Activated CD4-positive, alpha-beta T cell treated with anti-CD3 and anti-CD28 coated beads, Interleukin-2, Interleukin-6, amounts not matched to agents 100 ng/mL and 50 ng/mL, durations not matched to agents 16 hours and 8 hours (primary cell): ENCODE measurements around the gene MB21D2.
A peak's percentile ranks its signal among the peaks of the same experiment; 100 is the strongest.

Source experiments
- DNase-seq: peaks from one replicate; pipeline ENCODE4 v3.0.0-alpha.2; 2020

MB21D2 gene

GRCh38 chr3:192890347-192891335 is 27.0 kb downstream of the MB21D2 start:
- no peak for DNase-seq

DNA sequence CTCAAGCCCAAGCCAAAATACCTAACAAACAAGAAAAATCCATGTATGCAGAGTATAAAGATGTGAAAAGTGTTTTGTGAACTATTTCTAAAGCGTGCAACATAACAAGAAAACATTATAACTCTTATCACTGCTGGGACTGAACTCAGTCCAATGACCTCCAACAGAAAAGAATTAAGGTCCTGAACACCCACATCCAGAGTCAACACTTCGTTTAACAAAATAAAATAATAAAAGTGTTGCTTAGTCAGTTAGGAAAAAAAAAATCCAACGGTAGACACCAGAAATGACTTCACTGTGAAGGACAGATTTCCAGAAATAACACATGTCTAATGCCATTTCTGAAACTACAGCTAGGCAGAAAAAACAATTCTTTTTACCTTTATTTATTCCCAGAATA is 28.0 kb downstream of the MB21D2 start:
- DNase-seq: no peak

DNA sequence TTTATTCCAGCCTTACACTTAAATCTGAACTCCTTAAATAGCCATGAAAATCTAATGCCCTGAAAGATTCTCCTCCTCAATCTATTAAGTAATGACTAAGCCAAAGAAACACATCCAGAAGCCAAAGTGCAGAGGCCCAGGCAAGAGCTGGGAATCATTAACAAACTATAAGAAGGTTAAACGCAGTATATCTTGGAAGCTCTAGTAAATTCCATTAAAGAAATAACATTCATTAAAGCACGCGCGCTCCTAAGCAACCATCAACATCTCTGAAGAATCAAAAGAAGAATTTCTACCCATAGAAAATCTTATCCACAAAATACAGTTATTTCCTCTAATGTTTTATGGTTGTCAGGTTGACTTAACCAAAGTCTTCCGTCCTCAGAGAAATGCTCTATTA is 29.5 kb downstream of the MB21D2 start:
- no peak for DNase-seq

DNA sequence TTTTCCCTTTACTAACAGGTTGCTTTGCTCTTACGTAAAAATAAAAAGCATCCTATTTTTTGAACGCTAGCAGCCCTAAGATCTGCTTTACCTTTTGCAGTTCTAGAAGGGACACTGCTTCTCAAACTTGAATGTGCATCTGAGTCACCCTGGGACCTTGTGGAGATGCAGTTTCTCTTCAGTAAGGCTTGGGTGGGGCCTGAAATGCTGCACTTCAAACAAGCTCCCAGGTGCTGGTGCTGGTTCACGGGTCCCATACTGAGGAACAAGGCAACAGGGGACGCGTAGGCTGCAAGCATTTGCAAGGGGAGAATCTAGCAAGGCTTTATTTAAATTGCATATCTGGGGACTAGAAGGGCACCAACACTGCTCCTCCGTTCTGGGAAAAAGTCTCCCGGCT is 30.0 kb downstream of the MB21D2 start:
- peak; percentile 55 for DNase-seq

- peak; percentile 67 for DNase-seq
Observed at GRCh38 chr3:192887047-192887446, 30.6 kb downstream of the MB21D2 start.

DNA sequence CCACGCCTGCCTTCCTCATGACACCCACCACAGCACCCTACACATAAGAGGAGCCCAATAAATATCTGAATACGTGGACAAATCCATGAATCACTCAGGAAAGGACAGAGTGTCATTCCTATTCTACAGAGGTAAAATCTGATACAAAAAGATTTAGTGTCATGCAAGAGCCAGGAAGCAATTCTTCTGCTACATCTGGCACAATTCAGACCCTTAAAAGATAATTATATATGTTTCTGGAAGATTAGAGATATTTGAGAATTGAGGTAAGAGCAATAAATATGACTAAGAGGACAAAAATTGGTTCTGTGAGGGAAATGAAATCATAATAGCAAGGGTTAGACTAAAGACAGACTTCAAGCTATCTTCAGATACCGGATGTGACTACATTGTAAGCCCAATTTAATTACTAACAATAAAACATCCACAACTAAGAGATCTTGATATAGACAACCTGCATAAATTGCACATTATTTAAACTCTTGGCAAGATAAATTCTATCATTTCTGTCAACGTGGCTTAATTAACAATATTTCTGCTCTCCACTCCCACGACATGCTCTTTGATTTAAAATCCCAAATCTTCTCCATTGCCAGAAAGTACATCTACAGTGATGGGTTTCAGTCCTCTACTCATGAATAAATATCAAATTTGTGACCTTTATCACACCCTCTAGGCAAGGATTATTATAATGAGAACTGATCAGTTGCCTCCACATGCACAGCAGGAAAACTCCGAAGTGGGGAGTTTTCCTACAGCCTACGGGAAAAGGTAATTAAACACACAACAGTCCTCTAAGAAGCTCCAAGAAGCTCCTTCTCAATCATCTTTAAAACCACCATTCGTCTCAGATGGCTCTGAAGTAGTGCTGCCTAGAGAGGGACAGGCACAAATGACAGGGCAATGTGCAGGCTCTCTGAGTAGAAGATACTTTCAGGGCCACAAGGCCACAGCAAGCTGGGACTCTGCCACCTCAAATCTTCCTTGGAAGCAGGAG is 32.6 kb downstream of the MB21D2 start:
- no peak for DNase-seq

DNA sequence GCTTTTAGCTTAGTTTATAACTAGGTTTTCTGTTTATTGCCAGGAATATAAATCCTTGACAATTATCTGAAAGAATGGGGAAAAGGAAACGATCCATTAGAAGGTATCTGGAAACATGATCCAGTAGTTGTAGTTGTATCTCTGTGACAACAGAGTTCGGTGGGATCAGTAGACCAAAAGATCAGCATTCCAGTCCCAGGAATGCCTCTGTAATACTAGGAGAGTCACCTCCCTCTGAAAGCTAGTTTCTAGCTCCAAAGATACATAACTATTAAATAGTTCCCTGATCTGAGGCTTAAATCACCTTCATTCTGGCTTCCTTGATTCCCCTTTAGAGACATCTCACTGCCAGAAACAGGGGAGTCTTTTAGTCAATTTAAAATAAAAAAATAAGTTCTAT is 34.1 kb downstream of the MB21D2 start:
- no peak for DNase-seq

- no peak for DNase-seq
Observed at GRCh38 chr3:192881159-192881786, 36.4 kb downstream of the MB21D2 start.

DNA sequence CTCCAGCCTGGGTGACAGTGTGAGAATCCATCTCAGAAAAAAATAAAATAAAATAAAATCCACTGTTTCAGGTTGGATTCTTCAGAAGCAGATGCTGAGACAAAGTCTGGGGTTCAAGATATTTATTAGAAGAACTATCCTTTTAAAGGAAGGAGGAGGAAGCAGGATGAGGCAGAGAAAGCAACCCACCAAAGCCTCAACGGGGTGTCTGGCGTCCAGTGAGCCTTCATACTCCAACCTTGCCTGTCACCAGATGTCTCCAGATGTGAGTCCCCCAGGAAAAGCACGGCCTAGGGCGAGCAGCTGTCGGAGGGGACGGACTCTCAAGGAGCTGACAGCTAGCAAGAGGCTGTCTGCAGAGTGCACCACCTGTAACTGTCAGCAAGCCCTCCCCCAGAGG is 37.3 kb downstream of the MB21D2 start:
- DNase-seq: no peak

GRCh38 chr3:192879346-192880031 is 38.2 kb downstream of the MB21D2 start:
- DNase-seq: no peak

DNA sequence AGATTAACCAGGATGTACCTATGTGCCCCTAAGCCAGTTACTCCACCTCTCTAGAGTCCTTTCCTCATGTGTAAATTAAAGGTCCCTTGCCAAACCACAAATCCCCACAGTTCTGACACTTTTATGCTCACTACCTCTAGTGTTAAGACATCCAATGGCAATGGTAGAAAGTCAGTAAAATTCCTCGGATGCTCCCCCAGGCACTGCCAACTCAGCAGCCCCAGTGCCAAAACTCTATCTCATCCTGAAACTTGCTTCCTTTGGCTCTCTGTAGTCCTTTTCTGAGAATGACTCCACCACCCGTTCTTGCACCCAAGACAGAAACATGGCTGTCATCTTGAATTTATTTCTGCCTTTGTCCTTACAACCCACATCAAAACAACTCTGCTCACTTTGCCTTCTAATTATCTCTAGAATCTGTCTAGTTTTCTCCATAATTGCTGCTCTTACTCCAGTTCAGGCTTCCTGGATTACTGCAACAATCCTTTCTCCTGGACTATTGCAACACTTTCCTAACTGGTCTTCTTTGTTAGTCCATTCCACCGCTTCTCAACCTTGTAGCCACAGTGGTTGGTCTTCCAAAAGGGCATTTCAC is 41.6 kb downstream of the MB21D2 start:
- no peak for DNase-seq

- DNase-seq: no peak
Observed at GRCh38 chr3:192870822-192871221, 46.8 kb downstream of the MB21D2 start.

DNA sequence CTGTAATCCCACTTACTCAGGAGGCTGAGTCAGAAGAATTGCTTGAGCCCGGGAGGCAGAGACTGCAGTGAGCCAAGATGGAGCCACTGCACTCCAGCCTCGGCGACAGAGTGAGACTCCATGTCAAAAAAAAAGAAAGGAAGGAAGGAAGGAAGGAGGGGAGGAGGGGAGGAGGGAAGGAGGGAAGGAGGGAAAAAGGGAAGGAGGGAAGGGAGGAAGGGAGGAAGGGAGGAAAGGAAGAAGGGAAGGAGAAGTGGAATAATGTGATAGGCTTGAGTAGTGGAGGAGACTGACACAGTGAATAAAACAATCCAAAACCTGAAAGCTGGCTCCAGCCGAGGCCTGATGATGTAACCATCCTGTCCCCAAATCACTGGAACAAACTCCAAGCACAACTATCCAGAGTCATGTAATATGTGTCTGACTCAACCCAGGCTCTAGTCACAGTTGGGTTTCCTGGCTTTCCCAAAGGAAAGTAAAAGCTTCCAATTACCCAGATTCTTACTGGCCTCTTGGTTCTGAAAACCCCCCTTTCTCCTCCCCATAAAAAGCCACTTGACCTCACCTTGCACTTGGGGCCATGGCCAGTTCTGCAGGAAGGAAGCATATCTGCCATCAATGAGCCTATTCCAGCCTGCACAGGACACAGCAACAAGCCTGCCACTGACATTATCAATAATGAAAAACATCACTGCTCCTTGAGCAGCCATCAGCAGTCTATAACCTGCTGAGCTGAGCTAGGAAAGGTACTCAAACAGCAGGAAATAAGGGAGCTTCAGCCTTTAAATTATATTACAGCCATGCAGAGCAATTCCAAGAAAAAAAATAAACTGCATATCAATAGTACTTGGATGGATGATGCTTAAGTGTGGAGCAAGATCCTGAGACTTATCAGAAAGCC is 48.3 kb downstream of the MB21D2 start:
- DNase-seq: no peak

DNA sequence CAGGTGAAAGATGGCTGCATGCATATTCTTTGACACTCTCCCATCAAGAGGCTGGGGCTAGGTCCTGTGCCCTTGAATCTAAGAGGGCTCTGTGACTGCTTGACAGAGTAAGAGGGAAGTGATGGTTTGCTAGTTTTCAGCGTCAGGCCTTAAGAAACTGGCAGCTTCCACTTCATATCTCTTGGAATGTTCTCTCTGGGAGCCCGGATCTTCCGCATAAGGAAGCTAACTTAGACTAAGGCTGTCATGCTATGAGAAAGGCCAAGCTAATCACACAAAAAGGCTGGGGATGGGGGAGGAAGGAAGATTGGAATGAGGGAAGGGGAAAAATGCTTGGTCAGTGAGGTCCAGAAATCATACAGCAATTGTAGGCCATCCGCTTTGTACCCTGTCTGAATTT is 50.0 kb downstream of the MB21D2 start:
- DNase-seq: no peak

- DNase-seq: no peak
Observed at GRCh38 chr3:192866804-192867203, 50.9 kb downstream of the MB21D2 start.

GRCh38 chr3:192864941-192865340 is 52.7 kb downstream of the MB21D2 start:
- DNase-seq: no peak

DNA sequence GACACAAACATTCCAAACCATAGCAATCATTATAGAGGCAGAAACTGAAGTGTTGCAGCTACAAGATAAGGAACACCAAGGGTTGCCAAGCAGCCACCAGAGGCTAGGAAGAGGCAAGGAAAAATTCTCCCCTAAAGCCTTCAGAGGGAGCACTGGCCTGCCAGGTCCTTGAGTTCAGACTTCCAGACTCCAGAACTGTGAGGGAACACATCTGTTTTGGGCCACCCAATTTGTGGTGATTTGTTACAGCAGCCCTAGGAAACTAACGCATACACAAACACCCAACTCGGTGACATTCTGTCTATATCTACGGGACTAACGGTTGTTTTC is 54.6 kb downstream of the MB21D2 start:
- no peak for DNase-seq

DNA sequence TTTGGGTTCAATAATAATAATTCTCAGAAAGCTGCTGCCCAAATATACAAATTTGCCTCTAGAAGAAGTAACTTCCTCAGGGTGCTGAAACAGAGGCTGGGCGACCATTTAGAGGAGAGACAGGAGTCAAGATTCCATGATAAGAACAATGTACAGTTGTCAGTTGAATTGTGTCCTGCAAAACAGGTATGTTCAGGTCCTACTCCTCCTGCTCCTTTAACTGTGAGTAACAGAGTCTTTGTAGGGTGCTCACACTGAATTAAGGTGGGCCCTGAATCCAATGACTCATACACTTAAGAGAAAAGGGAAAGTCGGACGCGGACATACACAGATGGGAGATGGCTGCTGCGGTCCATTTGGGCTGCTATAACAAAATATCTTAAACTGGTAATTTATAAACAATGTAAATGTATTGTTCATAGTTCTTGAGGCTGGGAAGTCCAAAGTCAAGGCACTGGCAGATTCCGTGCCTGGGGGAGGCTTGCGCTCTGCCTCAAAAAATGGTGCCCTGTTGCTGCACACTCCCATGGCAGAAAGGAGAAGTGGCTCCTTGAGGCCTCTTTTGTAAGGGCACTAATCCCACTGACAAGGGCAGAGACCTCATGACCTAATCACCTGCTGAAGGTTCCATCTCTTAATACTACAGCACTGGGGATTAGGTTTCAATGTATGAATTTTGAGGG is 55.1 kb downstream of the MB21D2 start:
- DNase-seq: no peak

DNA sequence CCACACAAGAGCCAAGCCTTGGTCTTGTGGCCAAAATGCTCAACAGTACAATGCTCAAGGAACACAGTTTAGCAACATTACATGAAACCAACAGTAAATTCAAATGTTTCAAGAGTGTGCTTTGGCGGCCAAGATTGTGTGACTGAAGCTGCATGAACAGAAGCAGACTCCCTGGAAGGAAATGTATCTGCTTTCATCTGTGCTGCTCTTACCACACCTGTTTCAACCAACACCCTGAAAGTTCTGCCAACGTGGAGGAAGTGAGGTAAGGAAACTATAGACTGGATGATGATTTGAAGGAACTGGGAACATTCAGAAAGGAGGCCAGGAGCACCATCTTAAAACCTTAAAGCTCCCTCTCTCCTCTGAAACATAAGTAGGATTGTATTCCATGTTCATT is 55.7 kb downstream of the MB21D2 start:
- no peak for DNase-seq

GRCh38 chr3:192860454-192860853 is 57.2 kb downstream of the MB21D2 start:
- DNase-seq: no peak
